Activated CD4-positive, alpha-beta memory T cell treated with anti-CD3 and anti-CD28 coated beads, Interleukin-2, amount 10 ng/mL, durations not matched to agents 7 days and 5 days (primary cell): ENCODE measurements around the gene SNPH. TPM values are rescaled to one million over a fixed set of nuclear protein-coding genes. Genes with fewer than 3 reads are reported as not detected.

Source experiments
- CTCF ChIA-PET: fragments of 350-600 bp; sonication (Branson Sonifier 250); formaldehyde crosslinking; loops from one replicate; lab custom pipeline; 2021; ENCODE audit warnings: antibody characterized with exemption, inconsistent platforms; lab: Charles Lee
- POLR2A ChIA-PET: fragments of 350-600 bp; sonication (Branson Sonifier 250); formaldehyde crosslinking; loops from one replicate; lab custom pipeline; 2021; ENCODE audit warnings: antibody characterized with exemption; lab: Charles Lee
- DNase-seq: peaks from one replicate; pipeline ENCODE4 v3.0.0-alpha.2; 2020
- H3K27ac Mint-ChIP-seq: one replicate; pipeline ENCODE4 v1.8.0; 2021; ENCODE audit warnings: mild to moderate bottlenecking, mixed read lengths
- H3K27me3 Mint-ChIP-seq: one replicate; pipeline ENCODE4 v1.8.0; 2021; ENCODE audit warnings: mixed read lengths
- H3K36me3 Mint-ChIP-seq: one replicate; pipeline ENCODE4 v1.8.0; 2021; ENCODE audit warnings: low read depth, mixed read lengths
- H3K4me1 Mint-ChIP-seq: one replicate; pipeline ENCODE4 v1.8.0; 2021; ENCODE audit warnings: mixed read lengths
- H3K4me3 Mint-ChIP-seq: one replicate; pipeline ENCODE4 v1.8.0; 2021; ENCODE audit warnings: mild to moderate bottlenecking, mixed read lengths
- H3K9me3 Mint-ChIP-seq: one replicate; pipeline ENCODE4 v1.8.0; 2021; ENCODE audit warnings: mixed read lengths
- total RNA-seq, 2 experiments: library from RNA; stranded (reverse); gene quantifications; one replicate each; pipeline ENCODE4 v1.2.3, GENCODE V29; 2021

Gene SNPH
- total RNA-seq, 2 experiments from 2014 or later, result 2.9 to 3.0 TPM

DNA sequence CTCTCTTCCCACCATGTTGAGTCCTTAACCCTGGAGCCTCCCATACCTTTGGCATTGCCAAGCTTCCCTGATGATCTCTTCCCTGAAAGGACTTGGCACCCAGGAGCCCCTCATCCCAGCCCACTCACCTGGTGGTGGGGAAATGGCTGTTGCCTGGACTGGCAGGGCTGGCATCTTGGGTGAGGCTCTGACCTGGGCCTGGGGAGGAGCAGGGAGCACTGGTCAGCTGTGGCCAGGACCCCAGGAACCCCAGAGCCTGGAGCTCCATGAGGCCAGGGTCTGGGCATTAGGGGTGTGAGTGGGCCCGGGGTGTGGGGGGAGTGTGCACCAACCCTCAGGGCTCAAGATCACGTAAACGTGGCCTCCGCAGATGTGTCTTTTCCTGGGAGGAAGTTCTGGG is 53.4 kb downstream of the SNPH start:
- Mint-ChIP-seq H3K9me3 (peaks cover 8% of the 10 kb centered on the region), H3K27me3 (peaks cover 2% of the 10 kb centered on the region), H3K4me1 (peaks cover 22% of the 10 kb centered on the region), H3K4me3 (no peak overlapping the region), H3K27ac (no peak overlapping the region), H3K36me3 (no peaks in the 10 kb centered on the region)
- ChIA-PET CTCF (no interaction called here), POLR2A (no interaction called here)
- no peak for DNase-seq

DNA sequence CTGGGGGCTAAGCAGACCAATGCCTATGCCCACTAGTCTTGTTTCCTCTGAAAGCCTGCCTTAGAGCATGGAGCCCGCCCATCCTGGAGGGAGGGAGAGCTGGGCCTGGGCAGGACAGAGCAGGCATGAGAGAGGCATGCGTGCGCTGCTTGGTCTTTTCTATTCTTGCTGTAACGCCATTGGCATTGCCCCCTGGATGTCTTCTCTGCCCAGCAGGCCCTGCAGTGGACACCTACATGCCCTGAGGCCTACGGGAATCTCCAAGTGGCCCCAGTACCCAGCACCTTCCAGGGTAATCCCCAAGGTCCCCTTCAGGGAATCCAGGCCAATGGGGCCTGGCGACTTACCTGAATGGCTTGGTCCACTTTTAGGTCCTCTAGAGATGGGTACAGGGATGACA is 53.9 kb downstream of the SNPH start:
- H3K4me1 Mint-ChIP-seq, result peaks cover 22% of the 10 kb centered on the region
- H3K27me3 Mint-ChIP-seq, result peaks cover 2% of the 10 kb centered on the region
- no peaks in the 10 kb centered on the region for H3K36me3 Mint-ChIP-seq
- peaks cover 8% of the 10 kb centered on the region for H3K9me3 Mint-ChIP-seq
- ChIA-PET CTCF (no interaction called here), POLR2A (no interaction called here)
- no peak for DNase-seq
- no peak overlapping the region for H3K4me3 Mint-ChIP-seq
- no peak overlapping the region for H3K27ac Mint-ChIP-seq

GRCh38 chr20:1320902-1321653 is 55.0 kb downstream of the SNPH start:
- ChIA-PET CTCF (no interaction called here), POLR2A (interaction anchor here (1.4 to 1.7 kb wide), 2 partner anchors 12 to 71 kb away, joined by 4 read pairs; no protein-coding TSS in a partner anchor)
- Mint-ChIP-seq H3K27ac (no peak overlapping the region), H3K27me3 (no peaks in the 10 kb centered on the region), H3K4me3 (no peak overlapping the region), H3K9me3 (peaks cover 8% of the 10 kb centered on the region), H3K4me1 (peaks cover 22% of the 10 kb centered on the region), H3K36me3 (no peaks in the 10 kb centered on the region)
- DNase-seq, result no peak

DNA sequence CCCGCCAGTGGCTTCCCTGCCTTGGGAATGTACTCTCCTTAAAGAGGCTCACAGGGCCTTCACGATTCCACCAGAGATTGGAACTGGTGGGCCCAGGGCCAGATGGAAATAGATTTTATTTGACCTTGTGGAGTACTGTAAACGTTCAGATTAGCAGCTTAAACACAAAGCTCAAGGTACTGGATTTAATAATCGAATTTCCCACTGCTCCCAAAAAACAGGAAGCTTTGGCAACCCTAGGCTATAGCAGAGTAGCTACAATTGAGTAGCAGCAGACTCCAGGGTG is 55.5 kb downstream of the SNPH start:
- no peak overlapping the region for H3K4me3 Mint-ChIP-seq
- no peaks in the 10 kb centered on the region for H3K36me3 Mint-ChIP-seq
- no peak overlapping the region for H3K27ac Mint-ChIP-seq
- ChIA-PET CTCF (interaction anchor here (1.3 to 1.5 kb wide), 2 partner anchors 9 to 115 kb away, joined by 4 to 12 read pairs; no protein-coding TSS in a partner anchor), POLR2A (interaction anchor here (1.4 to 1.7 kb wide), 2 partner anchors 12 to 70 kb away, joined by 4 read pairs; no protein-coding TSS in a partner anchor)
- peaks cover 8% of the 10 kb centered on the region for H3K9me3 Mint-ChIP-seq
- no peak for DNase-seq
- H3K27me3 Mint-ChIP-seq, result no peaks in the 10 kb centered on the region
- peaks cover 22% of the 10 kb centered on the region for H3K4me1 Mint-ChIP-seq

GRCh38 chr20:1322511-1323245 is 56.6 kb downstream of the SNPH start:
- DNase-seq, result no peak
- Mint-ChIP-seq H3K27me3 (no peaks in the 10 kb centered on the region), H3K9me3 (peaks cover 8% of the 10 kb centered on the region), H3K36me3 (peaks cover 4% of the 10 kb centered on the region), H3K4me3 (no peak overlapping the region), H3K4me1 (peaks cover 13% of the 10 kb centered on the region), H3K27ac (no peak overlapping the region)
- ChIA-PET CTCF (interaction anchor here (0.9 to 1.5 kb wide), 4 partner anchors 10 to 144 kb away, joined by 3 to 12 read pairs (median 4); partner anchors contain the start of gene NSFL1C), POLR2A (interaction anchor here (1.4 to 1.7 kb wide), 2 partner anchors 11 to 69 kb away, joined by 4 read pairs; no protein-coding TSS in a partner anchor)

DNA sequence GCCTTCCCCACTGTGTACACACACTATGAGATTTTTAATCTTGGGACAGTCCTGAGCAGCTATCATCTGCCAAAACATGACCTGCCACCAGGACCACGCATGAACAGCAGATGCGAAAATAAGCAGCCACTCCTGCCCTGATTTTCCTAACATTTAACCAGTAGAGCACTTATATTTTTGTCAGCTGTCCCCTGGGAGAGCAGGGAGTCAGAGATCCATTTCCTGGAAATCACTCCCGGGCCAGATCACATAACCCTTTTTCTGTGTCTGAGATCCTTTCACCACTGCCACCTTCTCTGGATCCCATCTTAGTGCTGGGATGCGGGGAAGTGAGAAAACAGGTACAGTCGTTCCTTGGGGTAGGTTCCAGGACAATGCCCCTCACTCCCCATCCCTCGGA is 57.2 kb downstream of the SNPH start:
- POLR2A ChIA-PET, result no interaction called here
- Mint-ChIP-seq H3K4me1 (peaks cover 7% of the 10 kb centered on the region), H3K4me3 (no peak overlapping the region), H3K36me3 (peaks cover 8% of the 10 kb centered on the region), H3K27me3 (no peaks in the 10 kb centered on the region), H3K27ac (no peak overlapping the region), H3K9me3 (peaks cover 8% of the 10 kb centered on the region)
- CTCF ChIA-PET, result interaction anchor here (0.9 to 1.2 kb wide), 2 partner anchors 115 to 144 kb away, joined by 3 read pairs; partner anchors contain the start of gene NSFL1C
- no peak for DNase-seq

DNA sequence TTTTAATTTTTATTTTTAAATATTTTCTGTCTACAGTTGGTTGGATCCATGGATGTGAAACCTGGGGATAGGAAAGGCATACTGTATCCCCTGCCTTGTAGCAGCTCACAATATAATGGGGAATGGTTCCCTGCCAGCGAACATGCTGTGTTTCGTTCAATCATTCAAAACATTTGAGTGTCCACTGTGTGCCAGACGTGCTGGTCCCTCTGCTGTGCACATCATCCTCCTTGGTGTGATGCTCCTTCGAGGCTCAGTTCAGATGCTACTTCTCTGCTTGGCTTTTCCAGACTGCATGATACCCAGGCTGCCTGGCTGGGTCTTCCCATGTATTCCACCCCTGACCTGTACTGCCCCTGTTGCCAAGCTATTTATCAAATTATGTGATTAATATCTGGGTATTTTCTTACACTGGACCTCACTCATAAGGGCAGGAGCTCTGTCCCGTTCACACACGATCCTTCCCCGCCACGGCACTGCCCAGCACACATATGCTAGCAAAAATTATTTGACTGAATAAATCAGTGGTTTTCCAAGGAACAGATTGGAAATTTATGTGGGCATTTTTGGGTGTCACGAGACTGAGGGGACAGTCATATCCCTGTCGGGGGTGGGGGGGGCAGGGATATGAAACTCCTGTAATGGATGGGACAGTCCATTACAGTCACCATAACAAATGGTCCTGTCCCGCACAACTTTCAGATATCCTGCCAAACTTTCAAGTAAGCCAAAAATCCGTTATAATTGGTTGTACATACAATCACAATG is 57.9 kb downstream of the SNPH start:
- peaks cover 9% of the 10 kb centered on the region for H3K4me1 Mint-ChIP-seq
- peak; percentile 15 for DNase-seq
- CTCF ChIA-PET, result interaction anchor here (0.6 to 1.6 kb wide), 4 partner anchors 23 to 115 kb away, joined by 3 to 5 read pairs (median 3); no protein-coding TSS in a partner anchor
- H3K36me3 Mint-ChIP-seq, result peaks cover 8% of the 10 kb centered on the region
- no peak overlapping the region for H3K4me3 Mint-ChIP-seq
- H3K9me3 Mint-ChIP-seq, result peaks cover 8% of the 10 kb centered on the region
- H3K27me3 Mint-ChIP-seq, result no peaks in the 10 kb centered on the region
- H3K27ac Mint-ChIP-seq, result no peak overlapping the region
- POLR2A ChIA-PET, result interaction anchor here (0.7 to 4.3 kb wide), 7 partner anchors 15 to 341 kb away, joined by 3 to 47 read pairs (median 8); partner anchors contain the start of genes FKBP1A and NSFL1C

- no peaks in the 10 kb centered on the region for H3K27me3 Mint-ChIP-seq
- POLR2A ChIA-PET, result interaction anchor here (0.7 to 4.3 kb wide), 12 partner anchors 11 to 340 kb away, joined by 3 to 47 read pairs (median 8); partner anchors contain the start of genes FKBP1A and NSFL1C
- H3K4me1 Mint-ChIP-seq, result peaks cover 15% of the 10 kb centered on the region
- CTCF ChIA-PET, result interaction anchor here (0.9 to 1.7 kb wide), 6 partner anchors 24 to 179 kb away, joined by 3 to 5 read pairs (median 4); no protein-coding TSS in a partner anchor
- peaks cover 10% of the 10 kb centered on the region for H3K36me3 Mint-ChIP-seq
- H3K9me3 Mint-ChIP-seq, result peaks cover 8% of the 10 kb centered on the region
- DNase-seq, result no peak
- no peak overlapping the region for H3K4me3 Mint-ChIP-seq
- H3K27ac Mint-ChIP-seq, result no peak overlapping the region
Measured at GRCh38 chr20:1324598-1325172, 58.6 kb downstream of the SNPH start.

GRCh38 chr20:1325173-1326030 is 59.3 kb downstream of the SNPH start:
- H3K4me1 Mint-ChIP-seq, result peaks cover 23% of the 10 kb centered on the region
- ChIA-PET CTCF (interaction anchor here (0.9 to 1.7 kb wide), 9 partner anchors 9 to 178 kb away, joined by 3 to 5 read pairs (median 4); no protein-coding TSS in a partner anchor), POLR2A (interaction anchor here (0.6 to 4.3 kb wide), 19 partner anchors 9 to 339 kb away, joined by 3 to 47 read pairs (median 7); partner anchors contain the start of genes FKBP1A and NSFL1C)
- peaks cover 14% of the 10 kb centered on the region for H3K36me3 Mint-ChIP-seq
- no peaks in the 10 kb centered on the region for H3K27me3 Mint-ChIP-seq
- peaks cover 8% of the 10 kb centered on the region for H3K9me3 Mint-ChIP-seq
- DNase-seq, result peak; percentile 99
- H3K4me3 Mint-ChIP-seq, result no peak overlapping the region
- no peak overlapping the region for H3K27ac Mint-ChIP-seq

GRCh38 chr20:1326031-1326930 is 60.2 kb downstream of the SNPH start:
- H3K27ac Mint-ChIP-seq, result no peak overlapping the region
- no peak overlapping the region for H3K4me3 Mint-ChIP-seq

More at GRCh38 chr20:1326031-1326930, 60.2 kb downstream of the SNPH start:
- CTCF ChIA-PET, result interaction anchor here (0.7 to 1.7 kb wide), 8 partner anchors 8 to 178 kb away, joined by 3 to 5 read pairs (median 4); no protein-coding TSS in a partner anchor
- POLR2A ChIA-PET, result interaction anchor here (0.6 to 4.3 kb wide), 18 partner anchors 8 to 140 kb away, joined by 3 to 47 read pairs (median 7); partner anchors contain the start of genes FKBP1A and NSFL1C
- DNase-seq, result peak; percentile 15
- Mint-ChIP-seq H3K9me3 (peaks cover 3% of the 10 kb centered on the region), H3K27me3 (no peaks in the 10 kb centered on the region), H3K36me3 (peaks cover 18% of the 10 kb centered on the region), H3K4me1 (peaks cover 30% of the 10 kb centered on the region)
